Ectodermal cell (in vitro differentiated cells): ENCODE data around the gene RAB15.

Source experiments
- H3K27ac ChIP-seq: 2 replicates; pipeline ENCODE4 v1.7.0; 2013; ENCODE audit warnings: mild to moderate bottlenecking, low read depth, low read length; ENCODE audit not compliant: insufficient read depth, poor library complexity, severe bottlenecking
- H3K27me3 ChIP-seq: 2 replicates; pipeline ENCODE4 v1.7.0; 2013; ENCODE audit warnings: mild to moderate bottlenecking, low read length; ENCODE audit not compliant: insufficient read depth, control insufficient read depth, poor library complexity, severe bottlenecking
- H3K36me3 ChIP-seq: one replicate; pipeline ENCODE4 v1.7.0; 2013; ENCODE audit warnings: low read length; ENCODE audit not compliant: control insufficient read depth, insufficient read depth
- H3K4me1 ChIP-seq: one replicate; pipeline ENCODE4 v1.7.0; 2013; ENCODE audit warnings: low read length; ENCODE audit not compliant: control insufficient read depth, insufficient read depth
- H3K4me3 ChIP-seq: 2 replicates; pipeline ENCODE4 v1.7.0; 2013; ENCODE audit warnings: low read depth, low read length, control low read depth; ENCODE audit not compliant: insufficient read depth
- H3K9me3 ChIP-seq: 2 replicates; pipeline ENCODE4 v1.7.0; 2013; ENCODE audit warnings: mild to moderate bottlenecking, low read length, moderate library complexity; ENCODE audit not compliant: control insufficient read depth
- WGBS, 2 experiments: methylation state at CpG; one replicate each; pipeline ENCODE4 v1.1.7; 2013; ENCODE audit warnings: missing lambda C conversion rate in 2 of 2; 5-methylcytosine and 5-hydroxymethylcytosine counted together

RAB15 gene

DNA sequence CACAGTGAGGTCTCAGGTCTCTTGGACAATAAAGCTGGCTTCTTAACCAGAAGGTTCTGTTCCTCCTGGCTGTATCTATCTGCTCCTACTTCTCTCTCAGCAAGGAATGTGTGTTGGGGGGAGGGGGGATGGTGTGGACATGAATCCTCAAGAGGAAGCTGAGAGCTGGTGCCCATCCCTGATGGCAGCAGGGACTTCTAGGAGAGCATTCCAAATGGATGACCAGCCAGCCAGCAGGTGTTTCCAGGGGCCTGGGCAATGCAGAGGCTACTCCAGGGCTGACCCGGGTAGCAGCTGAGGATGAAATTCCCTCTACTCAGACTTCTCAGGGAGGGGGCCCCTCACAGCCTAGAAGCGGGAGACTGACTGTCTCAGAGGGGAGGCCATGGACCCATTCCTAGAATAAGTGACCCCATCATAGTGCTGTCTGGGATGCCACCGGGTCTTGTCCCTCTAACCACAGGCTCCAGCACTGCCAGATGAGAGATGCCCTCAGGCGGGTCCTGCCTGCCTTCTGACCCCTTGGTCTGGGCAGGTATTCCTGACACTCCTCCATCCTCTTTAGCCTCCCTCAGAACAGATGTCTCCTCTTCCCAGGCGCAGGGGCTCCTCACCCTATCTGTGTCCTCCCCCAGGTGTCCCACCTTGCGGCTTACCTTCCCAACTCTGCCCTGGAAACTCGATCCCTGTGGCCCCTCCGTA lies 1.2 kb downstream of the RAB15 start:
- Histone ChIP-seq H3K4me1 (peaks cover 16% of the 10 kb centered on the region), H3K27ac (no peak overlapping the region), H3K4me3 (peak overlapping the region; percentile 49), H3K27me3 (peaks cover 32% of the 10 kb centered on the region), H3K36me3 (no peaks in the 10 kb centered on the region), H3K9me3 (no peaks in the 10 kb centered on the region)
- WGBS, 2 experiments: 44 to 46% methylated on average over 8 of the region's 8 CpGs

DNA sequence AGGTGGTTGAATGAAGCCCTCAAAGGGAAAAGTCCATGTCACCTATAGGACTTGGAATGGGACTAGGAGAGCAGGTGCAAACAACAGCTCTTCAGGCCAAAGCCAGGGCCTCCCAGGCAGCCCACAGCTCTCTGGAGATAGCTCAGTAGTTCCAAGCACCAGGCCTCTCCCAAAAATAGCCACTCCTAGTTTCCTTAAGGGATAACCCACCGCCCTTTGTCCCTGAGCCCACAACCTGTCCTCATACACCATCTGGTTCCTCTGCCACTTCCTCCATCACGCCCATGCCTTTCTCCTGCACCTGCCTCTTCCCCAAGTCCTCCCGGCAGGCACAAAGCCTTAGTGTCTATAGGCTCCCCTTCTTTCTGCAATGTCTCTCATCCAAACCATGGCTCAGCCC lies 2.1 kb downstream of the RAB15 start:
- Histone ChIP-seq H3K27ac (no peak overlapping the region), H3K4me3 (no peak overlapping the region), H3K36me3 (no peaks in the 10 kb centered on the region), H3K4me1 (peaks cover 16% of the 10 kb centered on the region), H3K27me3 (peaks cover 32% of the 10 kb centered on the region), H3K9me3 (no peaks in the 10 kb centered on the region)
- WGBS, 2 experiments: 94% methylated on average over 3 of the region's 3 CpGs

DNA sequence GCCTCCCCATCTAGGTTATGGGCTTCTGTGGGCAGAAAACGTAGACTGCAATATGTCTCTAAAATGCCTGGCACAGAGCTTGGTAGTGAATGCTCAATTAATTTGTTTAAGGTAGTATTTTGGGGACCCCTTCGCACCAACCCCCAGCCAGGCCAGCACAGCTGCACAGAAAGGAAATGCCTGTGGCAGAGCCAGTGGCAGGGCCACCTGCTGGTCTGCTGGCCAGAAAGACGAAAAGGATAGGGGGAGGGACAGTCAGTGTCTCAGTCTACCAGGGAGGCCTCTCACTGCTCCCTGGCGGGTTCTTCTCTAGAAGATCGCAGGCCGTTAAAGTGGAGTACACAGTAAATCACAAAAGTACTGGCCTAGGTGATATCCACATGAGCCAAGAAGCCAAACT lies 3.5 kb downstream of the RAB15 start:
- Histone ChIP-seq H3K27ac (no peak overlapping the region), H3K9me3 (no peaks in the 10 kb centered on the region), H3K27me3 (peaks cover 32% of the 10 kb centered on the region), H3K4me3 (no peak overlapping the region), H3K36me3 (no peaks in the 10 kb centered on the region), H3K4me1 (peaks cover 16% of the 10 kb centered on the region)
- WGBS, 2 experiments: 52 to 53% methylated on average over 6 of the region's 6 CpGs

DNA sequence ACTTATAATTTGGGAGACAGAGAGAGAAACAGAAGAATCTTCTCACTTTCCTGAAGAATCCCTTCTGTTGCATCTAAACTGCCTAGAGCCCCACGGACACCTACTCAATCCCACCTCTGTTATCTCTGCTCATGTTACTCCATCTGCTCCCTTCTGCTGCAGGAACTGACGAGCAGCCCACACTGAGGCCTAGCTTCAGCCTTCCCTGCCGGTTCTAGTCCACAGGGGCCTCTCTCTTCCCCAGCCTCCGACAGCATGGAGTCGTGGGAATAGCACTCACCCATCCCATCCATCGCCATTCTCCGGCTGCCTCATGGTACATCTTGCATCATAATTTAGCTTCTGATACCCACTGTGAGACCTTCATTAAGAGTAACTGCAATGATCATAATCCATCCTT lies 4.0 kb downstream of the RAB15 start:
- Histone ChIP-seq H3K9me3 (no peaks in the 10 kb centered on the region), H3K4me3 (no peak overlapping the region), H3K36me3 (no peaks in the 10 kb centered on the region), H3K4me1 (peaks cover 16% of the 10 kb centered on the region), H3K27me3 (peaks cover 30% of the 10 kb centered on the region), H3K27ac (no peak overlapping the region)
- WGBS, 2 experiments: 76 to 78% methylated on average over 7 of the region's 7 CpGs

DNA sequence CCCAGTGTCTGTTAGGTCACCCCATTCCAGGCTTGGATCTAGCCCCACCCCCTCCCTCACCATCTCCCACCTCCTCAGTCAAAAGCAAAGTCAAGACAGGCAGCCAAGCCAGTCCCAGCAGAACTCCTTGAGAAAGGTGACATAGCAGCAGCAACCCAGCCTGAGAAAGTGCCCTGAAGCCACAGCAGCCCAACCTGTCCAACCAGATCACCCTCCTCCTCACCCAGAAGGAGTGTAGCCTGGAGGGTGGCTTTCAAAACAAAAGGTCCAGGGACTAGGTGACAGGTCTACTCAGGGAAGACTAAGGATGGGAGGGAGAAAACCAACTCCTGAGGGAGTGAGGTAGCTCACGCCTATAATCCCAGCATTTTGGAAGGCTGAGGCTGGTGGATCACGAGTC lies 5.2 kb downstream of the RAB15 start:
- no peaks in the 10 kb centered on the region for H3K36me3 ChIP-seq
- H3K4me1 ChIP-seq: peaks cover 16% of the 10 kb centered on the region
- no peaks in the 10 kb centered on the region for H3K9me3 ChIP-seq
- H3K4me3 ChIP-seq: no peak overlapping the region
- no peak overlapping the region for H3K27ac ChIP-seq
- WGBS, 2 experiments: 75 to 77% methylated on average over 2 of the region's 2 CpGs
- peaks cover 21% of the 10 kb centered on the region for H3K27me3 ChIP-seq

DNA sequence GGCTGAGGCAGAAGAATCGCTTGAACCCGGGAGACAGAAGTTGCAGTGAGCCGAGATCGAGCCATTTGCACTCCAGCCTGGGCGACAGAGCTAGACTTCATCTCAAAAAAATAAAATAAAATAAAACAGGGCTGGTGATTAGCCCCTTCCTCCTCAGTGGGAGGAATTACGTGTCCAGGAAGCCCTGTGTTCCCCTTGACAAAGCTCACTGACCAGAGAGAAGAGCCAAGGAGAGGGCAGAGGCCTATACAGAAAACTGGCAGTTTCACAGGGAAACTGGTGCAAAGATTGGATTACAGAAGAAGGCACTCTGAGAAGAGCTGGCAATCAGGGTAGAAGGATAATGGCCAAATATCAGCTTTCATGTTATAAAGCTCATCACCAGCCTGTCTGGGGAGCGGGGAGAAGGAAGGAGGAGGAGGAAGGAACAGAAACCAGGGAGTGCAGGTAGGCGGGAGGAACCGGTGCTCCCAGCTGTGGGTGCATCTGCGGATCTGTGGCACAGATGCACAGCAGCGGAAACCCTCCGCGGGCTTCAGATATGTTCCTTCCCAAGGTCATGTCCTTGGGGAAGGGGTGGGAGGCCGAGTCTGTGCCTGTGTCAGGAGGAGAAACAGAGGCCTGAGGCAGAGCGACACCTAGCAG lies 6.7 kb downstream of the RAB15 start:
- no peaks in the 10 kb centered on the region for H3K9me3 ChIP-seq

DNA sequence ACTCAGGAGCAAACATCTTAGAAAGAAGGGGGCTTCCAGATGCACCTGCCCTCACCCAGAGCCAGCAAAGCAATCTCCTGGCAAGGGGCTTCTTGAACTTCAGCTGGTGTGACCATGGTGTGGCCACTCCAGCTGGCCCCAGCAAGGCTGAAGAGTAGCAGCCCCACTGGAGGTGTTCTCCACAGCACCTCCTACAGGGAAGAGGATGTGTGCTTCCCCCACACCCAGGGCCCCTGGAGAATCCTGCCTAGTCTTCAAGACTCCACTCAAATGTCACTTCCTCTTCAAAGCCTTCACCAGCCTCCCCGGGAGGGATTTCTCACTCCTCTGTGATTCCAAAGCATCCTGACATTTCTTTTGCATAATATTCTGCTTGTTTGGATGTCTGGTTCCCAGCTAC lies 8.5 kb downstream of the RAB15 start:
- H3K27ac ChIP-seq: no peak overlapping the region
- WGBS, 2 experiments: 71 to 82% methylated on average over 1 of the region's 1 CpG

More for the DNA sequence above, 6.7 kb downstream of the RAB15 start:
- Histone ChIP-seq H3K27me3 (peaks cover 7% of the 10 kb centered on the region), H3K4me1 (peaks cover 13% of the 10 kb centered on the region), H3K27ac (no peak overlapping the region), H3K4me3 (no peak overlapping the region), H3K36me3 (no peaks in the 10 kb centered on the region)
- 90 to 92% methylated on average over 15 of the region's 15 CpGs for WGBS, 2 experiments

DNA sequence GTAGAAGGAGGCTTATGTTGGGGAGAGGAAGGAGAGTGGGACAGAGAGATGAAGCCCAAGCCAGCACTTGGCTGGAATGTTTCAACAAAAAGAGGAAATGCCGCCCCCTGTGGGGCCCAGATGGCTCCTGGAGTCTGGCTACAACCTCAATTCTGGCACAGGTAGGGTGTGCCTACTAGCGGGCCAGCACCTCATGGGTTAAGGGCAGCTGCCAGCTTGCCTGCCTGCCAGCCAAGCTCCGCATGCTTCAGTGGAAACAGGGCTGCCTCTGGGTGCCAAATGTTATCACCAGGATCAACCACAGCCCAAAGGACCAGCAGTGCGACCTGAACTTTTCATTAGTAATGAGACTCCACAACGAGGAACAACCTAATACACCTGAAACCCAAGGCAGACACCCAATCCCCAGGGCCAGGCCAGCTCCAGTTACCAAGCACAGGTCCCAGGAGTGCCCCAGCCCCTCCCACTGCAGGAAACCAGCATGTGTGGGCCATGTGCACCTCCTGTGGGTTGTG lies 11.3 kb downstream of the RAB15 start:
- WGBS, 2 experiments: 69 to 74% methylated on average over 5 of the region's 5 CpGs
- Histone ChIP-seq H3K9me3 (no peaks in the 10 kb centered on the region), H3K4me1 (no peaks in the 10 kb centered on the region), H3K27ac (no peak overlapping the region), H3K27me3 (no peaks in the 10 kb centered on the region), H3K36me3 (no peaks in the 10 kb centered on the region), H3K4me3 (no peak overlapping the region)

More for the DNA sequence above, 8.5 kb downstream of the RAB15 start:
- no peaks in the 10 kb centered on the region for H3K9me3 ChIP-seq
- H3K4me3 ChIP-seq: no peak overlapping the region
- no peaks in the 10 kb centered on the region for H3K27me3 ChIP-seq
- peaks cover 5% of the 10 kb centered on the region for H3K4me1 ChIP-seq
- no peaks in the 10 kb centered on the region for H3K36me3 ChIP-seq

DNA sequence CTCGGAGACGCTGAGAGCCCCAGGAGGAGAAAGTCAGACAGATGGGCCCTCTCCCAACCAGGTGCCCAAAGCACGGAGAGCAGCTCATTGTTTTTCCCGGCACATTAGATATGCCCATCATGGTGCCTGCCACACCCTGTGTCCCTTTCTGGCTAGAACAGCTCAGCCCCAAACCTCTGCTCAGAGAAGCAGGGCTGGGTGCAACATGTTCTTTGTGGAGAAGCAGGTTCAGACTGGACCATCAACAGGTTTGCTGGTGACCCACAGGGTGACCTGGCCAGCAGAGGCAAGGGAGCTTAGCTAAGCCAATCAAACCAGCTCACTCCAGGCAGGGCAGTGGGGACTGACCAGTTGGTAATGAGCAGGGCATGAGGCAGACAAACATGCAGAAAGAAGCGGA lies 13.4 kb downstream of the RAB15 start:
- Histone ChIP-seq H3K4me1 (no peaks in the 10 kb centered on the region), H3K27ac (no peak overlapping the region), H3K27me3 (no peaks in the 10 kb centered on the region), H3K9me3 (no peaks in the 10 kb centered on the region), H3K4me3 (no peak overlapping the region), H3K36me3 (no peaks in the 10 kb centered on the region)
- WGBS, 2 experiments: 84% methylated on average over 5 of the region's 5 CpGs

DNA sequence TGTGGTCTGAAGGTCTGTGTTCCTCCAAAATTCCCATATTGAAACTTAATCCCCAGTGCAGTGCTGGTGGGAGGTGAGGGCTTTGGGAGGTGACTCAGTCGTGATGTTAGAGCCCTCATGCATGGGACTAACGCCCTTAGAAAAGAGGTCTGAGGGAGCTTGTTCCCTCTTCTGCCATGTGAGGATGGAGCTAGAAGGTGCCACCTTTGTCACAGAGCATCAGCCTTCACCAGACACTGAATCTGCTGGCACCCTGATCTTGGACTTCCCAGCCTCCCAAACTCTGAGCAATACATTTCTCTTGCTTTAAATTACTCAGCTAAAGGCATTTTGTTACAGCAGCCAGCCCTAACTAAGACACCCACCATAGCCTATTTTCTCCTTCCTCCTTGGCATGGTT lies 13.9 kb downstream of the RAB15 start:
- H3K36me3 ChIP-seq: no peaks in the 10 kb centered on the region
- H3K4me3 ChIP-seq: no peak overlapping the region
- WGBS, 2 experiments: 95 to 96% methylated on average over 2 of the region's 2 CpGs
- H3K4me1 ChIP-seq: no peaks in the 10 kb centered on the region
- no peak overlapping the region for H3K27ac ChIP-seq
- H3K27me3 ChIP-seq: no peaks in the 10 kb centered on the region
- H3K9me3 ChIP-seq: no peaks in the 10 kb centered on the region
